CD4-positive, alpha-beta T cell treated with Interleukin-12 subunit alpha and Interleukin-12 subunit beta, for 1 hour (primary cell): ENCODE results near the gene PHEX.
"Not testable (repeated sequence)": the region's sequence is repeated elsewhere in the genome, so short reads cannot be mapped to it uniquely, and the experiment has no call there.

ENCODE experiments used
- DNase-seq: peaks from one replicate; pipeline ENCODE4 v3.0.0-alpha.2; 2020

The PHEX gene

GRCh38 chrX:22268706-22269105, 236.6 kb downstream of the PHEX start:
- DNase-seq = no peak

DNA sequence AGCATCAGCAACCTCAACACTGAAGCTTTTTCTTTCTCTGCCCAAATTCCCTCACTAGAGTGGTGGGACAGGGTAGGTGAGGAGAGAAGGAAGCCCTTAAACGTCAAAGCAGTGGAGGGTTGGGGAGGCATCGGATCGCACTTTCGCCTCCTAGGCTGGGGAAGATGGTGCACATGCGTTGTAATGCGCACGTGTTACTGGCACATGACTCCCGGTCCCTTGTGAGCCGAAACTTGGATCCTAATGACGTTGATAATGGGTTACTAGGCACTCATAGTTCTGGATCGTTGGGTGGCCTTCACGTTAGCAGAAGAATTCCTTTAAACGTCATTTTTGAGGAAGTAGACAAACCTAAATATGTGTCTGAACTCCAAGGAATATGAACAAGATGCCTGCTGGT, 240.5 kb downstream of the PHEX start, which contains the start of gene CBLL2:
Gene CBLL2 (plus strand): TSS at position 301 of the 400 bp plus-strand sequence. CDS start 79 bp downstream, at position 380.
- DNase-seq = no peak

DNA sequence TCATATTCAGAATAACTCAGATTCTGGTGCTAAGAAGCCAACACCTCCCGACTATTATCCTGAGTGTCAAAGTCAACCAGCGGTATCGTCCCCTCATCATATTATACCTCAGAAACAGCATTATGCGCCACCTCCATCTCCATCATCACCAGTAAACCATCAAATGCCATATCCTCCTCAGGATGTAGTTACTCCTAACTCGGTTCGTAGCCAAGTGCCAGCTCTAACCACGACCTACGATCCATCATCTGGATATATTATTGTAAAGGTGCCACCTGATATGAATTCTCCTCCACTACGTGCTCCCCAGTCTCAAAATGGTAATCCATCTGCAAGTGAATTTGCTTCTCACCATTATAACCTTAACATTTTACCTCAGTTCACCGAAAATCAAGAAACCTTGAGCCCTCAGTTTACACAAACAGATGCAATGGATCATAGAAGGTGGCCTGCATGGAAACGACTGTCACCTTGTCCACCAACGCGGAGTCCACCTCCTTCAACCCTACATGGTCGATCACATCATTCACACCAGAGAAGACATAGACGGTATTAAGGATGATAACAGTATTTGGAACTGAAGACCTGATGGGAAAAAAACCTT, 241.7 kb downstream of the PHEX start:
- DNase-seq = no peak

DNA sequence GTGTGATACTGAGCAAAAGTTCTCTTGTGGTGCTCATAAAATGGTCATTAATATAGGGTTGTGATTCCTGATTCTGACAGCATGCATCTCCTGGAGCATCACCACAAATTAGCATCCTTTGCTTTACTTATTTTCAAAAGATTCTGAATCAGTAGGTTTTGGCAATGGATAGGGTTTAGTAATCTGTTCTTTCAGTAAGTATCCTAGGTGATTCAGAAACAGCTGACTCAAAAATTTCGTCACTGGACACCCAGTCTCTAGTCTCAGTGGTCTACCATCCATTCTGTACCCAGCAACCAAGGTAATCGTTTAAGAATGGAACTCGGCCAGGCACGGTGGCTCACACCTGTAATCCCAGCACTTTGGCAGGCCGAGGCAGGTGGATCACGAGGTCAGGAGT, 244.7 kb downstream of the PHEX start:
- DNase-seq = no peak

GRCh38 chrX:22278375-22278774, 246.2 kb downstream of the PHEX start:
- no peak for DNase-seq

DNA sequence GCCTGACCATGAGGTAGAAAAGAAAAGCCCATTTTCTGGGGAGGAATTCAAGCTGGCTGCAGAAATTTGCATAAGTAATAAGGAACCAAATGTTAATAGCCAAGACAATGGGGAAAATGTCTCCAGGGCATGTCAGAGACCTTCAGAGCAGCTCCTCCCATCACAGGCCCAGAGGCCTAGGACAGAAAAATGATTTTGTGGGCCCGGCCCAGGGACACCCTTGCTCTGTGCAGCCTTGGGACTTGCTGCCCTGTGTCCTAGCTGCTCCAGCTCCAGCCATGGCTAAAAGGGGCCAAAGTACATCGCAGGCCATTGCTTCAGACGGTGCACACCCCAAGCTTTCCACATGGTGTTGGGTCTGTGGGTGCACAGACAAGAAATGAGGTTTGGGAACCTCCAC, 257.1 kb downstream of the PHEX start:
- DNase-seq = not testable (repeated sequence)

GRCh38 chrX:22296871-22297270, 264.7 kb downstream of the PHEX start:
- DNase-seq = no peak

- no peak for DNase-seq
Measured at GRCh38 chrX:22300130-22300529, 268.0 kb downstream of the PHEX start.
